Limb (tissue), 2 donors: ENCODE data around the gene LIMS1.
"Not testable (repeated sequence)": the region's sequence is repeated elsewhere in the genome, so short reads cannot be mapped to it uniquely, and the experiment has no call there.

ENCODE experiments used
- DNase-seq, 2 donors: peaks; one replicate each; pipeline ENCODE4 v3.0.0-alpha.2; 2016; ENCODE audit errors: extremely low spot score in 2 of 2

Gene LIMS1

DNA sequence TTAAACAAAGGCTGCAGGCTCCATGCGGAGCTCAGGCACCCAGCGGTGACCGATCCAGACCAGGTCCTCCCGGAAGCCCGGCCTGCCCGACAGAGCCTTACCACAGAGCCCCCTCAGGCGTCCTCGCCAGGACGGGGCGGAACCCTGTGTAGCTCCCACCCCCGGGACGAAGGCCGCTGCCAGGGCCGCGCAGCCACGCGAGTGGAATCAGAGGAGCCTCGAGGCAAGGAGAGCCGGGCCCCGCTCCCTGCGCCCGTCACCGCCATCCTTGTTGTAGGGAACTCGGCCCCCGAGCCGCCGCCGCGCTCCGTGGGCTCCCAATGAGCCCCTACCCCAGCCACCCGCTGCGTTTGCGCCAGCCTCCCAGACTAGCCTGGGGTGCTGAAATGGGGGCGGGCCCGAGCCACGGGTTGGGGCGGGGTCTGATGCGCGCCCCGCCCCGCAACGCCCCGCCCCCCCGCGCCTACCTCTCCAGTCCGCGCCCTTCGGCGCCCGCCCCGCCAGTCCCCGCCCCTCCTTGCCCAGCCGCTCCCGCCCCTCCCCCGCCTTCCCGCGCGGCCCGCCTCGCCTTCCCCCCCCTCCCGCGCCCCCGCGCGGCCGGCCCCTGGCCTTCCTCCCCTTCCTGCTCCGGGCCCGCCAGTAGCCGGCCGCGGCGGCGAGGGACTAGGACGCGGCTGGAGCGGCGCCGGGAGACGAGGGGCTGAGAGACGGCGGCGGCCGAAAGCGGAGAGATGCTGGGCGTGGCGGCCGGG is at the start of gene LIMS1:
Gene LIMS1, plus strand, starts transcription at position 639 of the 752 bp plus-strand sequence. Its CDS starts 93 bp downstream, at position 732.
- peak; percentile 91 to 96 for DNase-seq

GRCh38 chr2:108485253-108485652 is 49.0 kb upstream of the LIMS1 start:
- DNase-seq: no peak

DNA sequence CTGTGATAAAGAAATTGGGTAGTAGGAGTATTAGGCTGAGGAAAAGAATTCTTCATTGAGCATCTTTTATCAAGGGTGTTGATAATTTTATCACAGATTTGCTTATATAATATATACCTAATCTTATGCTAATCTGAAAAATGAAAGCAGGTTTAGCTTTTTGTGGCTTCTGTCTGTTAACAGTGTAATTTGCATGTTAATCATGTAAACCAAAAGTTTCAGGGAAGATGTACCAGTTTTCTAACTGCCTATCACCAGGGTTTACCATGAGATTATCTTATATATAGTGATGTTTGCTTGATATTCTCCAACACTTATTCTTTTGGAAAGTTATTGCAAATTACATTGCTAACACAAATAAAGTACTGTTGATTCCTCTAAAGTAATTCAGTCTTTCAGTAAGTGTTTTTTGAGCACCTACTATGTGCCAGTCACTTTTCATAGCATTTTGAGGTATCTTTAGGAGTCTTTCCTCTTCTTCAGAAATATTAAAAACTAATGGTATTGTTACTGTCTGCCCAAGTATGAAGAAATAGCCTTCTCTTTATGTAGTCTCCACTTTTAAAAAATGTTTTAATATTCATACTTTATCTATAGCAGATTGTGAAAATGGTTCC is 43.7 kb upstream of the LIMS1 start:
- DNase-seq: no peak

DNA sequence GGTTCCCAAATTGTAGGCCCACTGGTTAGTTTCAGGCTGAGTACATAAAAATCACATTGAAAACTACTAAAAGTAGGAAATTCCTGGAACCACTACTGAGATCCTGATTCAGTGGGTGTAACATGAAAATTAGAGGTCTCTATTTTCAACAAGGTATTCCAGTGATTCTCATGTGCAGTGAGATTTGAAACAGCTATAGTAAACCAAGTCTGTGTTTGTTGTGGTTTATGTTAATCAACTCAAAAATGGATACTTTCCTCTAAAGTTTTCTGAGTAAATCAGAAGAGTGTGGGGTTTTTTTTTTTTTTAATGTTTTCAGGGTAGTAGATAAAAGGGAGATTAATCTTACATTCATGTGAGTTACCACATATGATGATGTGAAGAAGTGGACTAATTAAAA is 42.4 kb upstream of the LIMS1 start:
- no peak for DNase-seq

DNA sequence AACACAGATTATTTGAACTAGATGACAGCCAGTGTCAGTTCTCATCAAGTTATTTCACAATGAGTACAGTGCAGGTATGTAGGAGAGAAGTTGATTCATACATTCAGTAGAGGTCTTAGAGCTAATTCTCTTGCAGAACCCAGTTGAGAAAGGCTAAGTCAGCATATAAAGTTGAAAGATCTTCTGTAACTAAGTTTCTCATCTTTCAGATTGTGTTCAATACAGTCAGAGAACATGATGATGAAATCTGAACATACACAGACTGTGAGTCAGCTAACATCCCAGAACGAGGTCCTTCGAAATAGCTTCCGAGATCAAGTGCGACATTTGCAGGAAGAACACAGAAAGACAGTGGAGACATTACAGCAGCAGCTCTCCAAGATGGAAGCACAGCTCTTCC is 41.9 kb upstream of the LIMS1 start:
- DNase-seq: no peak

DNA sequence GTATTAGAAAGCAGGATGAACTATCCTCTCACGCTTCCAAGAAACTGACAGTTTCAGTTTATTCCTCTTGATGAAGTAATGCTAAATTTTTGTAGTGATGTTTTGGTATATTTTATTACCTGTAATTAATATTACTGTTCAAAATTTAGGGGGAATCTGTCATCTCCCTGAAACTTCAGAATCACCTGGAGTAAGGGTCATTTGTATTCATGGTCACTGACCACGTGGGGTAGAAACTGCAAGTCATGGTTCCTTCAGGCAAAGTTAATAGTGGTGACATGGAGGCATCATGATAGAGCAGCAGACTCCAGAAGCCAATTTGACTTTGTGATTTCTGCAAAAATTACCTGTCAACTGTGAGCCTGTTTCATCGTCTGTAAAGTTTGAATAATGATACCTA is 38.1 kb upstream of the LIMS1 start:
- not testable (repeated sequence) for DNase-seq

- DNase-seq: not testable (repeated sequence)
These were observed 26.6 kb upstream of the LIMS1 start for GRCh38 chr2:108507620-108508019.

DNA sequence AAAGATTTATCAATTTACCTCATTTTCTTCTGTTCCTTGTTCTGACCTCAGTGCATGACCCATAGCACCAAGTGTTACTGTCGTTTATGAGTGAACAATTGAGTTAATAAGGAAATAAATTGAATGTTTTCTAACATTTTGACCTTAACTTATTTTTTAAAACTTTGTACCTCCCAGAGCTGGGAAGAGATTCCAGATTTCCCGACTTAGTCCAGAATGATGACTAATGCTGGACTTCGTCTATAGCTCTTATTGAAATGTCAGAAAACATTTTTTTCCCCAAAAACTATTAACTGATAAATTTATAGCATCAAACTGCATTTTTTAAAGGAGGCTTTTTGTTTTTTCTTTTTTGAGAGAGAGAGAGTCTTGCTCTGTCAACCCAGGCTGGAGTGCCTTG is 21.8 kb upstream of the LIMS1 start:
- not testable (repeated sequence) for DNase-seq

- not testable (repeated sequence) for DNase-seq
These were observed 19.8 kb upstream of the LIMS1 start for GRCh38 chr2:108514478-108514877.

DNA sequence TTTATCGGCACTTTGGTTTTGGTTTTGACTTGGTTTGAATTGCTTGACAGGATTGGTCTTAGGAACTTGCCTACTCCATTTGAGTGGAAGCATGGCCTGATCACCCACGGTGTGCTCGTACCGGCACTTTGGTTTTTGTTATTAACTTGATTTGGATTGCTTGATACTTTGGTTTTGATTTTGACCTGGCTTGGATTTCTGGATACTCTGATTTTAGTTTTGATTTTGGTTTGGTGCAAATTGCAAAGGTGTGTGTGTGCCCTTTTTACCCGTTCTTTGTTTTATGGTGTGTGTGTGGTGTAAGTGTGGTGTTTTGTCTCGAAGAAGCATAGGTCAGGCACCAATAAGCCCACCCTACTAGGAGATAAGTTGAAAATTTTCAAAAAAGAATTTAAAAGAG is 9.6 kb upstream of the LIMS1 start:
- DNase-seq: not testable (repeated sequence)

- DNase-seq: not testable (repeated sequence)
These were observed 9.0 kb upstream of the LIMS1 start for GRCh38 chr2:108525258-108525657.

DNA sequence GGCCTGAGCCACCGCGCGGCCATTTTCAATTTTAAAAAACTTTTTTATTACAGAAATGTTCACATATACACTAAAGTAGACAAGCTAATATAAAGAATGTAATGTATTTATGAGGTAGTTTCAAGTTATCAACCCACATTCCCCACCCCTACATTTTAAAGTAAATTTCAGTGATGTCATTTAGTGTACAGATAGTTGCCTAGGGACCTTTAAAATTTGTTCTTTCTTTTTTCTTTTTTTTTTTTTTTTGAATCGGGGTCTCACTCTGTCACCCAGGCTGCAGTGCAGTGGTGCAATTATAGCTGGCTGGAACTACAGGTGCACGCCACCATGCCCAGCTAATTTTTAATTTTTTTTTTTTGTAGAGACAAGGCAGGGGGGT is 2.6 kb upstream of the LIMS1 start:
- DNase-seq: no peak

DNA sequence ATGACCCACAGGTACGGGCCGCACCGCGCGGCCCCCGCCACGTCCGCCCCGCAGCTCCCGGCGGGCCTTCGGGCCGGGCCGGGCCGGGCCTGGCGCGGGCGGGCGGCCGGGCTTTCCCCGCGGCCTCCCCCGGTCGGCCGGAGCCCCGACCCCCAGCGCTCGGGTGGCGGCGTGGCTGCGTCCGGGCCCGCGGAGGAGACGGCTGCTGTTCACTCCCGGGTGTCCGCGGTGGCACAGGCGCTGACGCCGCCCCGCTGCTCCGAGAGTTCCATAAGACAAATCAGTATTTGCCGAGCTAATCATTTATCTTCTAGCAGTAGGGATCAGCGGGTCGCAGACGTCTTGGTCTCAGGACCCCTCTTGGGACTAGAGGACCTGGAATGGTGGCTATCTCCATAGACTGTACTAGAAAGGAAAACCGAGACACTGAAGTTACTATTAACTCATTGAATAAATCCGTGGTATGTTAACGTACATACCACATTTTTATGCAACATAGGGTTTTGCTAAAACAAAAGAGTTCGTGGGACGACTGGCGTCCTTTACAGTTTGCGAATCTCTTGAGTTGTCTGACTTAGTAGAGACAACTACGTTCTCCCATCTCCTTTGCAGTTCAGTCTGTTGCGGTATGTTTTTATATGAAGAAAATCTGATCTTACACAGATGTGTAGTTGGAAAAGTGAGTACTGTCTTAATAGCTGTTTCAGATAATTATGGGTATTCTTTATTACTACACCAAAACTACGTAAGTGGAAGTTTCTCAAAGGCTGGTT is 500 bp downstream of the LIMS1 start:
- peak in 1 of 2 donors; percentile 77 for DNase-seq

DNA sequence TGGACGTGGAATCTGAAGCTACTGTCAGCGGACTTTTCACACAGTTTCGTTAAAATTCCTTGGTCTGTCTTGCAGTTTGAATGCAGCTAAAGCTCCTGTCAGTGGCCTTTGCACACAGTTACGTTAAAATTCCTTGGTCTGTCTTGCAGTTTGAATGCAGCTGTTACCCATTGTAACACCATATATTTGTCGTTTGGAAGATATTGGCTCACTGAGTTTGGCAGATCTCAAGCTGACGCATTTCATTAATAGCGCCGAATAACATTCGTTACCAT is 1.0 kb downstream of the LIMS1 start:
- DNase-seq: no peak

DNA sequence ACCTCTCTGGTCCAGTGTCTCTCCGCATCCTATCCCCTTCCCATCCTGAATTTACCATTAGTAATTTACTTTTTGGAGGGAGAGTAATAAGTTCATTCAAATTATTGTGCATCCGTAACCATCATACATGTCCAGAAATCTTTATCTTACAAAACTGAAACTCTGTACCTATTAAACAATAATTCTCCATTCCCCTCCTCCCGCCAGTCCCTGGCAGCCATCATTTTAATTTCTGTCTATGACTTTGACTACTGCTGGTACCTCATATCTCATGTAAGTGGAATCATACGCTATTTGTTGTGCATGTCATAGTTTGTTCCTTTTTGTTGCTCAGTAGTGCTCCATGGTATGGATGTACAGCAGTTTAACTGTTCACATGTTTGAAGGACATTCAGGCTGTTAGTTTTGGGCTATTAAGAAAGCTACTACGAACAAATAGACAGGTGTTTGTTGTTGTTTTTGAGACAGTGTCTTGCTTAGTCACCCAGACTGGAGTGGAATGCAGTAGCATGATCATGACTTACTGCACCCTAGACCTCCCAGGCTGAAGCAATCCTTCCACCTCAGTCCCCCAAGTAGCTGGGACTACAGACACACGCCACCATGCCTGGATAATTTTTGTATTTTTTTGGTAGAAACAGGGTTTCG is 2.0 kb downstream of the LIMS1 start:
- DNase-seq: no peak

DNA sequence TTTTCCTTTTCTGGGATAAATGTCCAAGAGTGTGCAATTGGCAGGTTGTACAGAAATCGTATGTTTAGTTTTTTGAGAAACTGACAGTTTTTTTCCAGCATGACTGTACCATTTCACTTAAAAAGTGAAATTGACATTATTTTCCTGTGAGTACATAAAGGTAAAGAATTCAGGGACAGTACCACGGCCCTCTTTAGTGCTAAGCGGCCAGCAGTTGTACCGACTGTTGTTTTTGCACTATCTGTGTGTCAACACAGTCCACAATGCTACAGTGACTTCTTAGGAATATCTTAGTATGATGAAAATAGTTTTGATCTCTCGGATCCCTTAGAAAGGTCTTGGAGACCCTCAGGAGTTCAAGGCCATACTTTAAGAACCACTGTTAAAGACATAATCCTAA is 2.6 kb downstream of the LIMS1 start:
- DNase-seq: no peak

- no peak for DNase-seq
These were observed 3.8 kb downstream of the LIMS1 start for GRCh38 chr2:108538000-108538625.

- DNase-seq: no peak
These were observed 7.2 kb downstream of the LIMS1 start for GRCh38 chr2:108541451-108541850.

DNA sequence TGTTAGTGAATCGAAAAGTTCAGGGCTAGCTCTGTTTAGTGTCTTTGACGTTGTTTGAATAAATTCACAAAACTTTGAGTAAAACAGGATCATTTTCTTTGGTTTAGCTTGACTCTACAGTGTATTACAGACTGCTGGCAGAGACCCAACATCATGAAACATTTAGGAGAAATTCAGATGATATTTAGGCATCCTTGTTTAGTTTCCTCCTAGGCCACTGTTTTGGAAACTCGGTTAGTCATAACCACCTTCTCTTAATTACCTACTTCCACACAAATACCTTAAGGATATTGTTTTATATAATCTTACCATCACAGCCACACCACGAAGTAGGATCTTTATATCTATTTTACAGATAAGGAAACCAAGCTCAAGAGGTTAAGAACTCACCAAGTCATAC is 7.8 kb downstream of the LIMS1 start:
- DNase-seq: no peak

GRCh38 chr2:108547606-108548005 is 13.3 kb downstream of the LIMS1 start:
- DNase-seq: no peak

DNA sequence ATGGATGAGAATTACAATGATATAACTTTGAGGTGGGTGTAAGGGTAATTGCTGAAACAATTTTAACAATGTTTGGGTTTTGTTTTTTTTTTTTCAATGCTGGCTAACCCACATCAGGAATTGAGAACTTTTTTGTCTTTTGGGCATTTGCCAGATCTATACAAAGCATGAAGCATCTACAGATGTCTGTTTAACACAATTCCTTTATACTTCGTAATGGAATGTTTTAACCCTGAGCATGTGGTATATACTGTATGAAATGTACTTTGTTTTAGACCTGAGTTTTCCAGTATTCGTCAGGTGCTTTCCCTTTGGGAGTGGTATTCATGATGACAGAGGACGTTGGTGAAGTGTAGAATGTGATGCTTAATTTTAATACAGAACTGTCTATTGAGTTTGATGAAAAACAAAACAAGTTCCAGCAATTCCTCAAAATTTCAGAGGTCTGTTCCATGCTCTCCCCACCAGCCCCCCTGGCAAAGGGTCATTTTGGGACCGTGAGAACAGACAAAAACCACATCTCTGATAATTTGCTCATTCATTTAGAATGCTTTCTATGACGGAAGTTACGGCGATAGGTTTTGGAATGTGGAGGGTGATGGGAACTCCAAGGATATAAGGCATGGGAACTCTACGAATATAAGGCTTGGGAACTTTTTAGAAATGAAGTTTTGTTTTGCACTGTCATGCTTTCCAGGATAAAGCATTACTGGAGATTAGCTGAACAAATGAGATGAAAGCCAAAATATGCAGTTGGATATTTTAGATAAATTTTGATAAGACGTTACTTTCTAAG is 14.1 kb downstream of the LIMS1 start:
- no peak for DNase-seq
